ENCODE results near the gene SMYD1. TPM values are rescaled to one million over a fixed set of nuclear protein-coding genes. Genes with fewer than 3 reads are reported as not detected.

The SMYD1 gene
- total and polyA plus RNA-seq, 3 donors from 2014 or later = 1.5 to 3.1 (median 2.4) TPM

DNA sequence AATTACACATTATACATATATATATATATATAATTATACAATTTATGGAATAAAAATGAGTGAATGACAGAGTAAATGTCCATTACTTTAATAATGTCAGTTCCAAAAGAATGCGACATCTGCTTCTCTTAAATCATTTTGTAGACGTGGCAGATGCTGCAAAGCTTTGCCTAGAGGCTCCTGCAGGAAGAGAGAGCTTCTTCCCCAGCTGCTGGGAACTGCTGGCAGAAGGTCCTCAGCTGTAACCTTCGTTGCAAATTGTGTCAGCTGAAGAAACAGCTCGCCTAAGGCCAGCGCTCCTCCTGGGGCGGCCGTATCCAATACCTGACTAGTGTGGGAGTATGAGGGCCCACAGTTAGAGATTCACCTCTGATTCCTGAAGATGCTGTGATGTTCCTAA, 92.9 kb downstream of the SMYD1 start:
- TF ChIP-seq, protein P1, sequence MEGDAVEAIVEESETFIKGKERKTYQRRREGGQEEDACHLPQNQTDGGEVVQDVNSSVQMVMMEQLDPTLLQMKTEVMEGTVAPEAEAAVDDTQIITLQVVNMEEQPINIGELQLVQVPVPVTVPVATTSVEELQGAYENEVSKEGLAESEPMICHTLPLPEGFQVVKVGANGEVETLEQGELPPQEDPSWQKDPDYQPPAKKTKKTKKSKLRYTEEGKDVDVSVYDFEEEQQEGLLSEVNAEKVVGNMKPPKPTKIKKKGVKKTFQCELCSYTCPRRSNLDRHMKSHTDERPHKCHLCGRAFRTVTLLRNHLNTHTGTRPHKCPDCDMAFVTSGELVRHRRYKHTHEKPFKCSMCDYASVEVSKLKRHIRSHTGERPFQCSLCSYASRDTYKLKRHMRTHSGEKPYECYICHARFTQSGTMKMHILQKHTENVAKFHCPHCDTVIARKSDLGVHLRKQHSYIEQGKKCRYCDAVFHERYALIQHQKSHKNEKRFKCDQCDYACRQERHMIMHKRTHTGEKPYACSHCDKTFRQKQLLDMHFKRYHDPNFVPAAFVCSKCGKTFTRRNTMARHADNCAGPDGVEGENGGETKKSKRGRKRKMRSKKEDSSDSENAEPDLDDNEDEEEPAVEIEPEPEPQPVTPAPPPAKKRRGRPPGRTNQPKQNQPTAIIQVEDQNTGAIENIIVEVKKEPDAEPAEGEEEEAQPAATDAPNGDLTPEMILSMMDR (IDR thresholded peaks at IDR 0.05) = no peak
- no peak for TF ChIP-seq POLR2A (IDR thresholded peaks at IDR 0.05)
- 84% methylated on average over 7 of the region's 7 CpGs for WGBS, 2 donors
- intact Hi-C loops (cut with DNase I; ENCODE audit: low total_unique reads) = no loop called here
- no peaks in the 10 kb centered on the region for H3K4me1 ChIP-seq
- H3K9me3 ChIP-seq = no peaks in the 10 kb centered on the region
- no peaks in the 10 kb centered on the region for H3K36me3 ChIP-seq (ENCODE audit: low read depth, missing control alignments)
- no peak overlapping the region for H3K27ac ChIP-seq
- H3K27me3 ChIP-seq = no peaks in the 10 kb centered on the region
- H3K4me3 ChIP-seq = no peak overlapping the region
- no peak for DNase-seq

DNA sequence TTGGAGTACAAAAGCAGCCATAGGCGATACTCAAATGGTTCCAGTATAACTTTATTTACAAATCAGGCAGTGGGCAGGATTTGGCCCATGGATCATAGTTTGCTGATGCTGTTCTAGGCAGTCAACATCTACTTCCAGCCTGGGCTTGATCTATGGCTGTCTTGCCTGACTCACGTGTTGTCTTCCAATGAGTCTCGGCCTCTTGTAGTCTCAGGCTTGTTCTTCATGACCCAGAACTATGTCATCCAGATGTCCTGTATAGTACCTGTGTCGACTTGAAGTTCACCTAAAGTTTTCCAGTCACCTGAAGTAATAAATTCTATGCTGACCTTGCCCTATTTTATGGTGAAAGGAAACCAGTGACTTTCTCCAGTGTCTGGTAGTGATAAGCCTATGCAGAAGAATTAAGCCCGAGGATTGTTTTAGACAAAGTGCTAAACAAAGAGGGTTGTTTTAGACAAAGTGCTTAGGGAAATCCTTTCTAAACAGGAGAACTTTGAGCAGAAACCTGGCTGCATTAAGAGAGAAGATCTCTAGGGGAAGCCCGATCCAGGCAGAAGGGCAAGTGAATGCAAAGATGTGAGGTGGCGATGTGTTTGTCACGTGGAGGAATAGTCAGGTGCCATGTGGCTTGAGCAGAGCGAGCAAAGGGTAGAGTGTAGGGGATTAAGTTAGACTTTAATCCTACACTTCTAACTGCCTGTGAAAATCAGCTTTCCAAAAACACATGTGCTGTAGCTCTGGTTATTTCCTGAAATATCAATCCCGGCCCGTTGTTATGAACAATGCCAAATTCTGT, 94.0 kb downstream of the SMYD1 start:
- DNase-seq = no peak
- Histone ChIP-seq H3K9me3 (no peaks in the 10 kb centered on the region), H3K4me1 (no peaks in the 10 kb centered on the region), H3K27me3 (no peaks in the 10 kb centered on the region), H3K4me3 (no peak overlapping the region), H3K27ac (no peak overlapping the region), H3K36me3 (ENCODE audit: low read depth, missing control alignments) (no peaks in the 10 kb centered on the region)
- TF ChIP-seq, protein P1 (IDR thresholded peaks at IDR 0.05) = no peak
- no peak for TF ChIP-seq POLR2A (IDR thresholded peaks at IDR 0.05)
- intact Hi-C loops (cut with DNase I; ENCODE audit: low total_unique reads) = no loop called here
- WGBS, 2 donors = 82 to 86% methylated on average over 11 of the region's 11 CpGs

Small RNA genes lying within 50 kb of the gene (microRNA-seq; reads per million reads assigned to microRNA genes)
- 6.2 to 7.0 reads per million in 2 donors for gene MIR4780 (ENCODE audit: borderline number of aligned reads in 2 of 2, borderline replicate concordance in 1 of 2)

Small RNA genes lying within 50 kb of the gene (small RNA-seq; reads per million reads assigned to genes)
- gene MIR4780 = 0.09 to 0.82 reads per million in 2 donors

Other genes starting within 250 kb of the SMYD1 start
- 10 to 100 TPM; 21.9 to 41.8 TPM for gene RGPD2, start 242.0 kb upstream of the SMYD1 start, total RNA-seq
- gene RGPD2, start 242.0 kb upstream of the SMYD1 start, polyA plus RNA-seq (ENCODE audit: insufficient read depth, low read depth, low replicate concordance) = 23.2 TPM
- not detected for gene RNU2-63P, start 51.3 kb upstream of the SMYD1 start, total RNA-seq
- gene RNU2-63P, start 51.3 kb upstream of the SMYD1 start, polyA plus RNA-seq (ENCODE audit: insufficient read depth, low read depth, low replicate concordance) = not detected
- gene KRCC1, start 12.0 kb upstream of the SMYD1 start, total RNA-seq = 10 to 100 TPM; 15.4 to 21.1 TPM
- 16.9 TPM for gene KRCC1, start 12.0 kb upstream of the SMYD1 start, polyA plus RNA-seq (ENCODE audit: insufficient read depth, low read depth, low replicate concordance)
- 1 to 10 TPM in 1 of 2 donors, not detected in 1; 4.9 TPM for gene FABP1, start 60.2 kb downstream of the SMYD1 start, total RNA-seq
- gene FABP1, start 60.2 kb downstream of the SMYD1 start, polyA plus RNA-seq (ENCODE audit: insufficient read depth, low read depth, low replicate concordance) = 0.99 TPM
- gene THNSL2, start 102.5 kb downstream of the SMYD1 start, total RNA-seq = 10 to 100 TPM; 35.1 to 63.0 TPM
- gene THNSL2, start 102.5 kb downstream of the SMYD1 start, polyA plus RNA-seq (ENCODE audit: insufficient read depth, low read depth, low replicate concordance) = 53.7 TPM